Fibroblast of mammary gland (primary cell): ENCODE data around the gene RYR3.
"Not testable (repeated sequence)": the region's sequence is repeated elsewhere in the genome, so short reads cannot be mapped to it uniquely, and the experiment has no call there.

Experiments
- DNase-seq: peaks from one replicate; pipeline ENCODE4 v3.0.0-alpha.2; 2010; ENCODE audit warnings: low read depth
- H3K4me3 ChIP-seq: 2 replicates; pipeline ENCODE4 v1.5.1; 2011; ENCODE audit warnings: low read depth, mild to moderate bottlenecking, low read length, moderate library complexity; ENCODE audit not compliant: control insufficient read depth
- CTCF ChIP-seq: conservative IDR thresholded peaks from 2 replicates; pipeline ENCODE4 v1.5.1; 2011; ENCODE audit warnings: low read depth, low read length, inconsistent platforms; ENCODE audit not compliant: control insufficient read depth, insufficient read depth

RYR3 gene

DNA sequence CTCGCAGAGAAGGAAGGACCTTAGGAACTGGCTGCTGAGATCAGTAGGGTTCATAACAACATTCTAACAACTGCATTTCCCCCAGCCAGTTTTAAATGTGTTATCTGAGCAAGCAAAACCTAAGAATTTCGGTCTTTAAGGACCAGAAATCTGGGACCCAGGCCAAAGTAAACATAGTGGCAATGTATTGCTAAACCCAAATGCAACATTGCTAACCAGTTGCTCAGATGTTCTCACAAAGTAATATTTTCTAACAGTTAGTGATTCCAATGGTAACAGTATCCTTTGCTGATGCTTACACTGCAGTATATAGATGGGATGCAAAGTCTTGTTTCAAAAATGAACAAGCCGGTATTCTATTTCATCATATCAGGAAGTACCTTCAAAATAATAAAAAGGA, 254.3 kb downstream of the RYR3 start:
- peak; percentile 83 for DNase-seq
- no peak for TF ChIP-seq CTCF
- H3K4me3 ChIP-seq: no peak overlapping the region

GRCh38 chr15:33567652-33568051, 256.9 kb downstream of the RYR3 start:
- H3K4me3 ChIP-seq: no peak overlapping the region
- no peak for TF ChIP-seq CTCF
- no peak for DNase-seq

DNA sequence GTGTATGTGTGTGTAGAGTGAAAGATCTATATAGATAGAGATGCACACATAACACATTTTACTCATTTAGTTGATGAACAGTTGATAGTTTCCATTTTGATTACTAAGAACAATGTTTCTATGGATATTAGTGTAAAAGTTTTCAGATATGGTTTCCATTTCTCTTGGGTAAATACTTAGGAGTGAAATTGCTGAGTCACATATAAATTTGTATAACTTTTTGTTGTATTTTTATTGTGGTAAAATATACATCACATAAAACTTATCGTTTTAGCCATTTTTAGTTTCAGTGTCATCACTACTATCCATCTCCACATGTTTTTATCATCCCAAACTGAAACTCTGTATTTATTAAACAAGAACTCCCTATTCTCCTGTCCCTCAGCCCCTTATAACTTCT, 258.3 kb downstream of the RYR3 start:
- no peak for DNase-seq
- H3K4me3 ChIP-seq: no peak overlapping the region
- TF ChIP-seq CTCF: no peak

GRCh38 chr15:33577911-33578310, 267.1 kb downstream of the RYR3 start:
- not testable (repeated sequence) for DNase-seq, H3K4me3 ChIP-seq

- peak; percentile 58 for DNase-seq
- no peak overlapping the region for H3K4me3 ChIP-seq
- TF ChIP-seq CTCF: no peak
Measured at GRCh38 chr15:33580526-33580925, 269.8 kb downstream of the RYR3 start.

- TF ChIP-seq CTCF: no peak
- no peak overlapping the region for H3K4me3 ChIP-seq
- peak; percentile 88 for DNase-seq
Measured at GRCh38 chr15:33581032-33581431, 270.3 kb downstream of the RYR3 start.

DNA sequence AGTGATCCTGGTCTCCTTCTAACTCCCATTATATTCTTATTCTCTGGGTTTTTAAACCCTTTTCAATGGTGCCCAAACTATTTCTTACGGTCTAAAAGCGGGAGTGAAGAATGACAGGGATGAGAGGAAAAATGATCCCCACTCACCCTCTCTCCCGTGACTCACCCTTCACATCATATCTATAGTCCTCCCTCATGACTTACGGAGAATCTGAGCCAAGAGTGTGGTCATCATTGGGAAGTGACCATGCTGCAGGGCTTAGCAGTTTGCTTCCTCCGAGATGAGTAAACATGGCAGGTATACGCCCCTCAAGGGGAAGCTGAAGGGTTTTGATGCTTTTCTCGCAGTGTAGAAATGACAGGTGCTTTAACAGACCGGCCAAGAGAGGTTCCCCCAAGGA, 274.0 kb downstream of the RYR3 start:
- TF ChIP-seq CTCF: no peak
- DNase-seq: peak; percentile 69
- no peak overlapping the region for H3K4me3 ChIP-seq
